AG04450 (cell line): ENCODE results near the gene CEPT1. TPM values are rescaled to one million over a fixed set of nuclear protein-coding genes. Genes with fewer than 3 reads are reported as not detected.

Source experiments
- CTCF ChIA-PET: fragments of 300-600, 350-600 bp; formaldehyde crosslinking; extraction: SDS; loops from one replicate; lab custom pipeline; 2022; ENCODE audit warnings: antibody characterized with exemption, inconsistent platforms; lab: Charles Lee
- POLR2A ChIA-PET: fragments of 350-600 bp; formaldehyde crosslinking; extraction: SDS; loops from one replicate; lab custom pipeline; 2021; ENCODE audit warnings: antibody characterized with exemption, inconsistent platforms; lab: Yijun Ruan, JAX
- DNase-seq: peaks from one replicate; pipeline ENCODE4 v3.0.0-alpha.2; 2011; ENCODE audit warnings: low read depth, low spot score
- H3K27ac ChIP-seq: one replicate; pipeline ENCODE4 v1.5.1; 2012; ENCODE audit warnings: low read depth, low read length, control low read depth
- H3K27me3 ChIP-seq: one replicate; pipeline ENCODE4 v1.6.0; 2012; ENCODE audit warnings: low read length; ENCODE audit not compliant: control insufficient read depth, insufficient read depth
- H3K4me3 ChIP-seq: 2 replicates; pipeline ENCODE4 v1.5.1; 2011; ENCODE audit warnings: mild to moderate bottlenecking, low read depth, low read length, control low read depth
- H3K9me3 ChIP-seq: 2 replicates; pipeline ENCODE4 v1.5.1; 2012; ENCODE audit warnings: low read length; ENCODE audit not compliant: control insufficient read depth, insufficient read depth
- CTCF ChIP-seq: IDR thresholded peaks from 2 replicates; pipeline ENCODE4 v1.5.1; 2011; ENCODE audit warnings: low read depth, low read length, control low read depth, inconsistent platforms
- polyA plus RNA-seq: library from polyadenylated mRNA; depleted of rRNA; stranded (reverse); fragments of >200 nt; gene quantifications from 2 replicates; pipeline ENCODE4 v1.2.3, GENCODE V29; 2011; rRNA removed
- small RNA-seq: library from RNA; depleted of rRNA; stranded (forward); fragments of <200 nt; gene quantifications from one replicate; pipeline ENCODE3, GENCODE V24; 2012; ENCODE audit warnings: low read depth; ENCODE audit not compliant: insufficient read length

The CEPT1 gene
- polyA plus RNA-seq, 1 experiment: 28.6 TPM

- POLR2A ChIA-PET: interaction anchor here (1.3 kb wide), 1 partner anchor 37 kb away, joined by 3 read pairs; no protein-coding TSS in a partner anchor
- Histone ChIP-seq H3K9me3 (no peaks in the 10 kb centered on the region), H3K27me3 (no peaks in the 10 kb centered on the region), H3K27ac (peak overlapping the region; percentile 67), H3K4me3 (no peak overlapping the region)
- CTCF ChIA-PET: interaction anchor here (0.6 to 1.5 kb wide), 3 partner anchors 9 to 428 kb away, joined by 3 to 9 read pairs (median 3); no protein-coding TSS in a partner anchor
- TF ChIP-seq CTCF: no peak
- peak; percentile 59 for DNase-seq
These were observed 88.1 kb downstream of the CEPT1 start for GRCh38 chr1:111227851-111228747.

GRCh38 chr1:111228748-111229126 is 88.7 kb downstream of the CEPT1 start:
- POLR2A ChIA-PET: no interaction called here
- Histone ChIP-seq H3K4me3 (no peak overlapping the region), H3K27ac (peak overlapping the region; percentile 67), H3K27me3 (no peaks in the 10 kb centered on the region), H3K9me3 (no peaks in the 10 kb centered on the region)
- no peak for DNase-seq
- no peak for TF ChIP-seq CTCF
- CTCF ChIA-PET: interaction anchor here (1.0 to 1.5 kb wide), 2 partner anchors 9 to 172 kb away, joined by 3 to 9 read pairs; no protein-coding TSS in a partner anchor

- ChIA-PET CTCF (interaction anchor here (0.8 to 1.1 kb wide), 2 partner anchors 11 to 201 kb away, joined by 3 read pairs; no protein-coding TSS in a partner anchor), POLR2A (no interaction called here)
- Histone ChIP-seq H3K4me3 (no peak overlapping the region), H3K27ac (no peak overlapping the region), H3K9me3 (no peaks in the 10 kb centered on the region), H3K27me3 (no peaks in the 10 kb centered on the region)
- DNase-seq: no peak
- TF ChIP-seq CTCF: no peak
These were observed 92.1 kb downstream of the CEPT1 start for GRCh38 chr1:111232134-111232533.

GRCh38 chr1:111234258-111234657 is 94.2 kb downstream of the CEPT1 start:
- CTCF ChIA-PET: no interaction called here
- POLR2A ChIA-PET: no interaction called here
- Histone ChIP-seq H3K9me3 (no peaks in the 10 kb centered on the region), H3K27ac (no peak overlapping the region), H3K4me3 (no peak overlapping the region), H3K27me3 (peaks cover 4% of the 10 kb centered on the region)
- DNase-seq: no peak
- no peak for TF ChIP-seq CTCF

Small RNAs within 50 kb of the gene (small RNA-seq; reads per million reads assigned to genes)
- not detected for gene AL355816.1

Other genes with a start within 250 kb of the CEPT1 start
- 10.0 and 14.9 TPM in 2 replicates for gene LRIF1, start 176.3 kb upstream of the CEPT1 start, polyA plus RNA-seq
- 73.7 and 86.5 TPM in 2 replicates for gene DRAM2, start 130 bp upstream of the CEPT1 start, polyA plus RNA-seq
- gene DENND2D, start 60.4 kb downstream of the CEPT1 start, polyA plus RNA-seq: 1.3 and 1.4 TPM in 2 replicates
- gene CHI3L2, start 87.5 kb downstream of the CEPT1 start, polyA plus RNA-seq: 0.86 and 1.0 TPM in 2 replicates
- gene CHIA, start 150.6 kb downstream of the CEPT1 start, polyA plus RNA-seq: not detected in 2 replicates